ENCODE results near the gene KLHDC10.
"Not testable (repeated sequence)": the region's sequence is repeated elsewhere in the genome, so short reads cannot be mapped to it uniquely, and the experiment has no call there.

The KLHDC10 gene

GRCh38 chr7:130126840-130127239, 56.5 kb downstream of the KLHDC10 start:
- H3K9me3 Mint-ChIP-seq, H3K27me3 Mint-ChIP-seq: not testable (repeated sequence)

GRCh38 chr7:130127404-130127803, 57.1 kb downstream of the KLHDC10 start:
- no peaks in the 10 kb centered on the region for H3K9me3 Mint-ChIP-seq
- peaks cover 6% of the 10 kb centered on the region for H3K4me1 Mint-ChIP-seq
- no peak overlapping the region for H3K27ac Mint-ChIP-seq
- no peaks in the 10 kb centered on the region for H3K27me3 Mint-ChIP-seq
- no peak for ATAC-seq
- H3K4me3 Mint-ChIP-seq: no peak overlapping the region
- no peak for DNase-seq

More at GRCh38 chr7:130126840-130127239, 56.5 kb downstream of the KLHDC10 start:
- not testable (repeated sequence) for H3K4me3 Mint-ChIP-seq, DNase-seq, ATAC-seq, H3K27ac Mint-ChIP-seq, H3K4me1 Mint-ChIP-seq

- no peak overlapping the region for H3K27ac Mint-ChIP-seq
- no peak for ATAC-seq
- H3K4me1 Mint-ChIP-seq: peaks cover 6% of the 10 kb centered on the region
- no peak for DNase-seq
- no peaks in the 10 kb centered on the region for H3K27me3 Mint-ChIP-seq
- H3K9me3 Mint-ChIP-seq: no peaks in the 10 kb centered on the region
- H3K4me3 Mint-ChIP-seq: no peak overlapping the region
Measured at GRCh38 chr7:130127821-130128317, 57.5 kb downstream of the KLHDC10 start.

GRCh38 chr7:130129011-130129411, 58.7 kb downstream of the KLHDC10 start:
- H3K27ac Mint-ChIP-seq: no peak overlapping the region
- ATAC-seq (no peak), DNase-seq (no peak)
- no peaks in the 10 kb centered on the region for H3K27me3 Mint-ChIP-seq
- H3K4me1 Mint-ChIP-seq: peaks cover 6% of the 10 kb centered on the region
- no peak overlapping the region for H3K4me3 Mint-ChIP-seq
- no peaks in the 10 kb centered on the region for H3K9me3 Mint-ChIP-seq

- no peaks in the 10 kb centered on the region for H3K27me3 Mint-ChIP-seq
- no peak for DNase-seq
- H3K4me1 Mint-ChIP-seq: peaks cover 16% of the 10 kb centered on the region
- no peaks in the 10 kb centered on the region for H3K9me3 Mint-ChIP-seq
- H3K27ac Mint-ChIP-seq: peak overlapping the region in 1 of 2 donors; percentile 44
- ATAC-seq: no peak
- no peak overlapping the region for H3K4me3 Mint-ChIP-seq
Measured at GRCh38 chr7:130131191-130131834, 61.0 kb downstream of the KLHDC10 start.

- ATAC-seq: no peak
- DNase-seq: no peak
- Mint-ChIP-seq H3K4me1 (peaks cover 16% of the 10 kb centered on the region), H3K27me3 (no peaks in the 10 kb centered on the region), H3K9me3 (no peaks in the 10 kb centered on the region), H3K4me3 (no peak overlapping the region), H3K27ac (no peak overlapping the region)
Measured at GRCh38 chr7:130131964-130132875, 61.9 kb downstream of the KLHDC10 start.

- no peaks in the 10 kb centered on the region for H3K27me3 Mint-ChIP-seq
- ATAC-seq: no peak
Measured at GRCh38 chr7:130133029-130133782, 62.9 kb downstream of the KLHDC10 start.

GRCh38 chr7:130134106-130134636, 63.8 kb downstream of the KLHDC10 start:
- Mint-ChIP-seq H3K27me3 (no peaks in the 10 kb centered on the region), H3K27ac (no peak overlapping the region), H3K4me3 (no peak overlapping the region), H3K4me1 (peaks cover 16% of the 10 kb centered on the region), H3K9me3 (no peaks in the 10 kb centered on the region)
- ATAC-seq (no peak), DNase-seq (no peak)

More at GRCh38 chr7:130133029-130133782, 62.9 kb downstream of the KLHDC10 start:
- Mint-ChIP-seq H3K27ac (no peak overlapping the region), H3K4me3 (no peak overlapping the region), H3K4me1 (peaks cover 16% of the 10 kb centered on the region), H3K9me3 (no peaks in the 10 kb centered on the region)
- DNase-seq: no peak

GRCh38 chr7:130134726-130135125, 64.4 kb downstream of the KLHDC10 start:
- H3K27me3 Mint-ChIP-seq: no peaks in the 10 kb centered on the region
- DNase-seq: no peak
- peaks cover 16% of the 10 kb centered on the region for H3K4me1 Mint-ChIP-seq
- H3K9me3 Mint-ChIP-seq: no peaks in the 10 kb centered on the region
- H3K27ac Mint-ChIP-seq: peak overlapping the region in 1 of 2 donors; percentile 43
- ATAC-seq: no peak
- no peak overlapping the region for H3K4me3 Mint-ChIP-seq

- no peaks in the 10 kb centered on the region for H3K27me3 Mint-ChIP-seq
- ATAC-seq: no peak
- peaks cover 18% of the 10 kb centered on the region for H3K4me1 Mint-ChIP-seq
- no peaks in the 10 kb centered on the region for H3K9me3 Mint-ChIP-seq
- no peak overlapping the region for H3K4me3 Mint-ChIP-seq
- H3K27ac Mint-ChIP-seq: no peak overlapping the region
- DNase-seq: no peak
Measured at GRCh38 chr7:130135208-130136205, 65.2 kb downstream of the KLHDC10 start.

- no peak overlapping the region for H3K4me3 Mint-ChIP-seq
- peaks cover 5% of the 10 kb centered on the region for H3K27me3 Mint-ChIP-seq
- DNase-seq (no peak), ATAC-seq (no peak)
- H3K27ac Mint-ChIP-seq: no peak overlapping the region
- H3K4me1 Mint-ChIP-seq: peaks cover 24% of the 10 kb centered on the region
- H3K9me3 Mint-ChIP-seq: no peaks in the 10 kb centered on the region
Measured at GRCh38 chr7:130136579-130137167, 66.3 kb downstream of the KLHDC10 start.

- H3K27ac Mint-ChIP-seq: no peak overlapping the region
- peaks cover 26% of the 10 kb centered on the region for H3K4me1 Mint-ChIP-seq
- H3K9me3 Mint-ChIP-seq: no peaks in the 10 kb centered on the region
Measured at GRCh38 chr7:130137207-130137606, 66.9 kb downstream of the KLHDC10 start.

GRCh38 chr7:130139193-130139960, 69.0 kb downstream of the KLHDC10 start:
- H3K27ac Mint-ChIP-seq: no peak overlapping the region
- ATAC-seq (no peak), DNase-seq (no peak)
- H3K4me1 Mint-ChIP-seq: peaks cover 26% of the 10 kb centered on the region
- H3K4me3 Mint-ChIP-seq: no peak overlapping the region
- peaks cover 16% of the 10 kb centered on the region for H3K27me3 Mint-ChIP-seq
- no peaks in the 10 kb centered on the region for H3K9me3 Mint-ChIP-seq

More at GRCh38 chr7:130137207-130137606, 66.9 kb downstream of the KLHDC10 start:
- Mint-ChIP-seq H3K4me3 (no peak overlapping the region), H3K27me3 (peaks cover 9% of the 10 kb centered on the region)
- DNase-seq (no peak), ATAC-seq (no peak)

Measured in stimulated activated naive CD8-positive, alpha-beta T cell treated with anti-CD3 and anti-CD28 coated beads, Interleukin-15, amount 100 ng/mL, for 72 hours (primary cell).